Smooth muscle cell (in vitro differentiated cells): Measurements from ENCODE around the gene ZNF593. TPM values are rescaled to one million over a fixed set of nuclear protein-coding genes. Genes with fewer than 3 reads are reported as not detected.

Source experiments
- DNase-seq: peaks from one replicate; lab custom pipeline; 2025; ENCODE audit not compliant: unreplicated experiment; lab: John Stamatoyannopoulos, UW
- H2AFZ ChIP-seq: fragments of 200-600 bp; sonication (generic); 2 replicates; pipeline ENCODE4 v1.6.0; 2016; ENCODE audit warnings: antibody characterized with exemption, low read depth, mild to moderate bottlenecking
- H3F3A ChIP-seq: fragments of 200-600 bp; sonication (generic); 2 replicates; pipeline ENCODE4 v1.6.0; 2017; ENCODE audit warnings: antibody characterized with exemption, low read depth
- H3K27ac ChIP-seq: fragments of 200-600 bp; sonication (generic); 2 replicates; pipeline ENCODE4 v1.5.1; 2016; ENCODE audit warnings: low read depth, mild to moderate bottlenecking
- H3K27me3 ChIP-seq: fragments of 200-600 bp; sonication (generic); 2 replicates; pipeline ENCODE4 v1.6.1; 2016; ENCODE audit warnings: low read depth, mild to moderate bottlenecking
- H3K36me3 ChIP-seq: fragments of 200-600 bp; sonication (generic); 2 replicates; pipeline ENCODE4 v1.5.1; 2016; ENCODE audit warnings: low read depth
- H3K4me1 ChIP-seq: fragments of 200-600 bp; sonication (generic); 2 replicates; pipeline ENCODE4 v1.5.1; 2016; ENCODE audit warnings: low read depth
- H3K4me2 ChIP-seq: fragments of 200-600 bp; sonication (generic); 2 replicates; pipeline ENCODE4 v1.6.0; 2016; ENCODE audit warnings: mild to moderate bottlenecking
- H3K4me3 ChIP-seq: fragments of 200-600 bp; sonication (generic); 2 replicates; pipeline ENCODE4 v1.5.1; 2016; ENCODE audit warnings: mild to moderate bottlenecking
- H3K79me2 ChIP-seq: fragments of 200-600 bp; sonication (generic); 2 replicates; pipeline ENCODE4 v1.6.0; 2016; ENCODE audit warnings: low read depth, mild to moderate bottlenecking
- H3K9ac ChIP-seq: fragments of 200-600 bp; sonication (generic); 2 replicates; pipeline ENCODE4 v1.6.0; 2016; ENCODE audit warnings: low read depth
- H3K9me3 ChIP-seq: fragments of 200-600 bp; sonication (generic); replicated peaks from 2 replicates; pipeline ENCODE4 v1.5.1; 2016; ENCODE audit warnings: low read depth
- H4K20me1 ChIP-seq: fragments of 200-600 bp; sonication (generic); 2 replicates; pipeline ENCODE4 v1.6.0; 2016; ENCODE audit warnings: low read depth
- WGBS: methylation state at CpG from one replicate; pipeline ENCODE4 v1.1.7; 2016; ENCODE audit warnings: low lambda C conversion rate; 5-methylcytosine and 5-hydroxymethylcytosine counted together
- polyA plus RNA-seq: library from polyadenylated mRNA; unstranded; fragments of >200 nt; fragmentation: Nextera tagmentation; extraction: Ambion mirVana; gene quantifications from 2 replicates; pipeline ENCODE4 v1.2.1, GENCODE V29; 2016
- total RNA-seq: library from RNA; depleted of rRNA; stranded (reverse); fragments of >200 nt; gene quantifications from 2 replicates; pipeline ENCODE4 v1.2.3, GENCODE V29; 2014
- TF ChIP-seq, protein P1 (sequence below): fragments of 200-600 bp; sonication (generic); IDR thresholded peaks from 2 replicates; pipeline ENCODE4 v1.5.1; 2017; ENCODE audit warnings: borderline replicate concordance, mild to moderate bottlenecking, antibody characterized with exemption; ENCODE audit not compliant: insufficient read depth, poor library complexity, severe bottlenecking

Gene ZNF593
- total and polyA plus RNA-seq, 2 experiments from 2014 or later = 38.4 to 52.4 TPM

DNA sequence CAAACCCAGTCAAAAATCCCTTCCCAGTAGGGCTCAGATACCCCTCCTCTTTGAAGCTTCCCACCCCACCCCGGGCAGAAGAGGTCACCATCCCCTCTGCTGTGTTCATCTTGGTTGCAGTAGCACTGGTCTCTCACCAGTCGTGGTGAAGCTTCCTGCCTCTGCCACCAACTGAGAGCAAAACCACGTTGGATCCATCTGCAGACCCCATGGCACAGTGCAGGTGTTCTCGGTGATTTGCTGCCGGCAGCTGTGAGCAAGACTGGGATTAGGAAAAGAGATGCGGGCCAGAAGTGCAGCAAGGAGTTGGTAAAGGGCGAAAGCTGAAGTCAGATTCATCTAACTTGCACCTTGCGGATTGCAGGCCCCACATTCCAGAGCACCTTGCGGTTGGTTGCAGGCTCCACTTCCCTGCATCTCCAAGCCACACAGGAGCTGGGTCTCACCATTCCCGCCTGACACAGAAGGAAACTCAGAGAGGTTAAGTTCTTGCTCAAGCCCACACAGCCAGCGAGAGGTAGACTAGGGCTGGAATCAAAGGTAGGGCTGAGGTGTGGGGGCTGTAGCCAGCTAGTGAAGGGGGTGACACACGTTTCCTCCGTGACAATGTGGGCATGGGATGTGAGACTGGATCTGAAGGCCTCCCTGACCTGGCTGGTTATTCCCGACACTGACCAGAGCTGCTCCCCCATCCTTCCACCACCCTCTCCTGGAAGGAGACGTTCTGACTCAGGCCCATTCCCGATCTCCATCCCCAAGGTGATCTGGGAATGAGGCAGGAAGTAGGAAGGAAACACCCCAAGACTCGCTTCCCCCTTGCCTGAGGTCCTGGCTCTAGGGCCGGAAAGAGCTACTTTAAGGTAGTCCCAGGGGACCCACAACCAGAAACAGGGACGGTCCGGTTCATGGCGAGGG lies 14.1 kb upstream of the ZNF593 start:
- H3K9ac ChIP-seq = no peak overlapping the region
- H3K4me3 ChIP-seq = no peak overlapping the region
- peaks cover 21% of the 10 kb centered on the region for H3K4me1 ChIP-seq
- TF ChIP-seq, protein P1, sequence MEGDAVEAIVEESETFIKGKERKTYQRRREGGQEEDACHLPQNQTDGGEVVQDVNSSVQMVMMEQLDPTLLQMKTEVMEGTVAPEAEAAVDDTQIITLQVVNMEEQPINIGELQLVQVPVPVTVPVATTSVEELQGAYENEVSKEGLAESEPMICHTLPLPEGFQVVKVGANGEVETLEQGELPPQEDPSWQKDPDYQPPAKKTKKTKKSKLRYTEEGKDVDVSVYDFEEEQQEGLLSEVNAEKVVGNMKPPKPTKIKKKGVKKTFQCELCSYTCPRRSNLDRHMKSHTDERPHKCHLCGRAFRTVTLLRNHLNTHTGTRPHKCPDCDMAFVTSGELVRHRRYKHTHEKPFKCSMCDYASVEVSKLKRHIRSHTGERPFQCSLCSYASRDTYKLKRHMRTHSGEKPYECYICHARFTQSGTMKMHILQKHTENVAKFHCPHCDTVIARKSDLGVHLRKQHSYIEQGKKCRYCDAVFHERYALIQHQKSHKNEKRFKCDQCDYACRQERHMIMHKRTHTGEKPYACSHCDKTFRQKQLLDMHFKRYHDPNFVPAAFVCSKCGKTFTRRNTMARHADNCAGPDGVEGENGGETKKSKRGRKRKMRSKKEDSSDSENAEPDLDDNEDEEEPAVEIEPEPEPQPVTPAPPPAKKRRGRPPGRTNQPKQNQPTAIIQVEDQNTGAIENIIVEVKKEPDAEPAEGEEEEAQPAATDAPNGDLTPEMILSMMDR = no peak
- H3F3A ChIP-seq = no peaks in the 10 kb centered on the region
- no peaks in the 10 kb centered on the region for H3K9me3 ChIP-seq
- no peaks in the 10 kb centered on the region for H3K36me3 ChIP-seq
- H3K27me3 ChIP-seq = peaks cover 15% of the 10 kb centered on the region
- no peak for DNase-seq
- no peak overlapping the region for H3K4me2 ChIP-seq
- H2AFZ ChIP-seq = no peak overlapping the region
- WGBS = 57% methylated on average over 21 of the region's 21 CpGs
- H4K20me1 ChIP-seq = no peaks in the 10 kb centered on the region
- no peaks in the 10 kb centered on the region for H3K79me2 ChIP-seq
- H3K27ac ChIP-seq = no peak overlapping the region

DNA sequence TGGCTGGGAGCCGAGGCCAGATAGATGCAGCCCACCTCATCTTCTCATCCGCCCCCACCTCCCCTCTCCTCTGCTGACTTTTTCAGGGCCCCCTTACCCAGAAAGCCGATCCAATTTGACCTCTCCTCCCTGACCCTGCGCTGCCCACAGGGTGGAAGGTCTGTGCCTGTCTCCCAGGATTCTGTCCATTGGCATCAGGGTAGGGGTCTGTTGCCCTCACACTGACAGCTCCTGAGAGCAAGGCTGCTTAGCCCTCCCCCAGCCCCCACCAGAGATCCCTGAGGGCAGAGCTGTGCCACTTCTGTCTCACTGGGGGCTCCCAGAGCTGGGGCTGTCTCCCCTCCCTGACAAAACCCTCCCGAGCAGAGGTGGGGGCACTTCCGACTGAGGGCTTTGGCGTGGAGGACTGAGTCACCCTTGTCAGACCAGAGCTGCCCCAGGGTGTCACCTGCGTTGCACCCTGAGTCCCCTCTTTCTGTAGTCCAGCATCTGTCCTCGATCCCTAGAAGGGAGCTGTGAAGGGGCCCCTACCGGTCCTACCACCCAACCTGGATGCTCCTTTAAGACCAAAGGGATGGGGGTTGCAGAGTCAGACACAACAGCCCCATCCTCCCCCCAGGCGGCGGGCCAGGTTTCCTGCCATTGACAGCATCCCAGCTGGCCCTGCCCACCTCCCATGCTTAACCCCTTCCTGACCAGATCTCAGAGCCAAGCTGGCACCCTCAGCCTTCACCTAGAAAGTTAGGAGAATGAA lies 13.2 kb upstream of the ZNF593 start:
- Histone ChIP-seq H3K27ac (no peak overlapping the region), H3K36me3 (no peaks in the 10 kb centered on the region), H3K27me3 (peaks cover 15% of the 10 kb centered on the region), H4K20me1 (no peaks in the 10 kb centered on the region), H3F3A (no peaks in the 10 kb centered on the region), H3K4me3 (no peak overlapping the region), H2AFZ (no peak overlapping the region), H3K79me2 (no peaks in the 10 kb centered on the region), H3K9me3 (no peaks in the 10 kb centered on the region), H3K9ac (no peak overlapping the region), H3K4me2 (no peak overlapping the region), H3K4me1 (peaks cover 29% of the 10 kb centered on the region)
- TF ChIP-seq, protein P1 = no peak
- WGBS = 24% methylated on average over 12 of the region's 12 CpGs
- no peak for DNase-seq

DNA sequence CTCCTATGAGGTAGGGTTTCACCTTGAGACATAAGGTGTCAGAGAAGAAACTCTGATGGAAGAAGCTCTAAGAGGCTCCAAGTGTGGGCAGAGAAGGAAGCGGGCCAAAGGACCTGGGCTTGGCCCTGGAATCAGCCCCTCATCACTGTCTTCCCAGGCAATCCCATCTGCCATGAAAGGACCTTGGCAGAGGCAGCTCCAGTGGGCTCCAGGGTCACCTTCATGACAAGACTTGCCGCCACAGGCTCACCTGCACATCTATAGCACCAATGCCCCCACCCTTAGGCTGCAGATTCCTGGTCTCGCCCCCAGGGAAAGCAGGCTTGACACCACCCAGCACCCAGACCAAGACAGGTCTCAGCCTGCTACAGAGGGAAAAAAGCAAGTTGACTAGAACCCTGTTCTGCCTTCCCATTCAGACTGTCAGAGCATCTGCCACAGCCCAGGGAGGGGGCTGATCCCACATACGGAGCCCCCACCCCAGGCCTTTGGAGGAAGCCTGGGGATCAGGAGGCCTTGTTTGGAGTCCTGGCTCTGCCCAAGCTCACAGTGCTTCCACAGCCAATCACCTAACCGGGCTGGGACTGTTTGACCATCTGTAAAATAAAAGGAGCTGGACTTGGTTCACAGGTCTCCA lies 11.3 kb upstream of the ZNF593 start:
- Histone ChIP-seq H3K36me3 (no peaks in the 10 kb centered on the region), H3K79me2 (no peaks in the 10 kb centered on the region), H3K9me3 (no peaks in the 10 kb centered on the region), H3K4me2 (no peak overlapping the region), H3K4me3 (no peak overlapping the region), H3K27ac (no peak overlapping the region), H4K20me1 (no peaks in the 10 kb centered on the region), H3F3A (no peaks in the 10 kb centered on the region), H3K27me3 (peaks cover 15% of the 10 kb centered on the region), H3K4me1 (peaks cover 33% of the 10 kb centered on the region), H2AFZ (no peak overlapping the region), H3K9ac (no peak overlapping the region)
- no peak for DNase-seq
- WGBS = 74% methylated on average over 5 of the region's 5 CpGs
- TF ChIP-seq, protein P1 = no peak
